SU-DHL-6 (cell line): ENCODE data around the gene ARRB1.

Source experiments
- CTCF ChIP-seq: fragments of 200-600 bp; sonication (generic); IDR thresholded peaks from one replicate; pipeline ENCODE4 v1.5.1; 2017; ENCODE audit warnings: antibody characterized with exemption, mild to moderate bottlenecking, low read length, moderate library complexity; ENCODE audit not compliant: insufficient read depth, poor library complexity, severe bottlenecking
- EZH2phosphoT487 ChIP-seq: fragments of 200-600 bp; sonication (generic), shearing (Covaris generic); conservative IDR thresholded peaks from 2 replicates; pipeline ENCODE4 v1.6.1; 2018; ENCODE audit warnings: mild to moderate bottlenecking, antibody characterized with exemption, low read length, moderate library complexity, mixed read lengths

GRCh38 chr11:75244052-75244814, 107.2 kb downstream of the ARRB1 start:
- TF ChIP-seq CTCF: no peak
- TF ChIP-seq EZH2phosphoT487: no peak
